Measurements from ENCODE around the gene TMEM132C. TPM values are rescaled to one million over a fixed set of nuclear protein-coding genes. Genes with fewer than 3 reads are reported as not detected.

Gene TMEM132C
- total RNA-seq, 6 experiments from 2014 or later: not detected

DNA sequence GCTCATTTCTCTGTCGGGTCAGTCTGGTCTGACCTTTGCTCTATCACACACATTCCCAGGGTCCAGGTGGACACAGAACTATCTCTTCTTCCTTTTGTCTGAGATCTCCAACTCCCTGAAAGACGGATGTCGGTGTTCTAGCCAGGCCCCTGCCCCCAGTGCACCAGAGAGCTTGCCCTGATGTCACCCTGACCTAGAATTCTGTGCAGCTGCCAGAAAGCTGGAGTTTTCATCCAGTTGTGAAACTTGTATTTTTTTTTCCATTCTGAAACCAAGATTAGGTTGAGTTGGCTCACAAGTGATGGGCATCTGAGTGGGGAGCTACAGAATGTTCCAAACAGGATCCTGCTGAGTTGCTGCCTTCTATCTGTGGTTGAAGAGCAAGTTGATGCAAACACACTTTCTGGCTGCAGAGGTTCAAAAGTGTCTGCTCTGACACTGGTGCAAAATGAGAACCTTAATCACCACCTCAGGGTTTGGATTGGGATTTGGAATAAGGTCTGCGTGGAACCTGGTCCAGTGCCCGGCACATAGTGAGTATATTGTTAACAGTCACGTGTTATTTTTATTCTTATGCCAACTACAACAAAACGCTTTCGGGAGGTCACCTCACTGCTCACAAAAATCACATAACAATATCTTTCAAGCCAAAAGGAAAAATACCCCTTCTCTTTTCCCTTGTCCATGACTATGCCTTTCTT, 345.3 kb downstream of the TMEM132C start:
- no peaks in the 10 kb centered on the region for H3K4me1 Mint-ChIP-seq (ENCODE audit: low read depth)
- H3K36me3 Mint-ChIP-seq (ENCODE audit: low read depth): peaks cover 3% of the 10 kb centered on the region
- TF ChIP-seq, protein P1, sequence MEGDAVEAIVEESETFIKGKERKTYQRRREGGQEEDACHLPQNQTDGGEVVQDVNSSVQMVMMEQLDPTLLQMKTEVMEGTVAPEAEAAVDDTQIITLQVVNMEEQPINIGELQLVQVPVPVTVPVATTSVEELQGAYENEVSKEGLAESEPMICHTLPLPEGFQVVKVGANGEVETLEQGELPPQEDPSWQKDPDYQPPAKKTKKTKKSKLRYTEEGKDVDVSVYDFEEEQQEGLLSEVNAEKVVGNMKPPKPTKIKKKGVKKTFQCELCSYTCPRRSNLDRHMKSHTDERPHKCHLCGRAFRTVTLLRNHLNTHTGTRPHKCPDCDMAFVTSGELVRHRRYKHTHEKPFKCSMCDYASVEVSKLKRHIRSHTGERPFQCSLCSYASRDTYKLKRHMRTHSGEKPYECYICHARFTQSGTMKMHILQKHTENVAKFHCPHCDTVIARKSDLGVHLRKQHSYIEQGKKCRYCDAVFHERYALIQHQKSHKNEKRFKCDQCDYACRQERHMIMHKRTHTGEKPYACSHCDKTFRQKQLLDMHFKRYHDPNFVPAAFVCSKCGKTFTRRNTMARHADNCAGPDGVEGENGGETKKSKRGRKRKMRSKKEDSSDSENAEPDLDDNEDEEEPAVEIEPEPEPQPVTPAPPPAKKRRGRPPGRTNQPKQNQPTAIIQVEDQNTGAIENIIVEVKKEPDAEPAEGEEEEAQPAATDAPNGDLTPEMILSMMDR (IDR thresholded peaks at IDR 0.05): no peak
- H3K27ac Mint-ChIP-seq: no peak overlapping the region
- no peaks in the 10 kb centered on the region for H3K27me3 Mint-ChIP-seq (ENCODE audit: insufficient read depth)
- DNase-seq: no peak
- peaks cover 69% of the 10 kb centered on the region for H3K9me3 Mint-ChIP-seq
- H3K4me3 Mint-ChIP-seq: no peak overlapping the region

DNA sequence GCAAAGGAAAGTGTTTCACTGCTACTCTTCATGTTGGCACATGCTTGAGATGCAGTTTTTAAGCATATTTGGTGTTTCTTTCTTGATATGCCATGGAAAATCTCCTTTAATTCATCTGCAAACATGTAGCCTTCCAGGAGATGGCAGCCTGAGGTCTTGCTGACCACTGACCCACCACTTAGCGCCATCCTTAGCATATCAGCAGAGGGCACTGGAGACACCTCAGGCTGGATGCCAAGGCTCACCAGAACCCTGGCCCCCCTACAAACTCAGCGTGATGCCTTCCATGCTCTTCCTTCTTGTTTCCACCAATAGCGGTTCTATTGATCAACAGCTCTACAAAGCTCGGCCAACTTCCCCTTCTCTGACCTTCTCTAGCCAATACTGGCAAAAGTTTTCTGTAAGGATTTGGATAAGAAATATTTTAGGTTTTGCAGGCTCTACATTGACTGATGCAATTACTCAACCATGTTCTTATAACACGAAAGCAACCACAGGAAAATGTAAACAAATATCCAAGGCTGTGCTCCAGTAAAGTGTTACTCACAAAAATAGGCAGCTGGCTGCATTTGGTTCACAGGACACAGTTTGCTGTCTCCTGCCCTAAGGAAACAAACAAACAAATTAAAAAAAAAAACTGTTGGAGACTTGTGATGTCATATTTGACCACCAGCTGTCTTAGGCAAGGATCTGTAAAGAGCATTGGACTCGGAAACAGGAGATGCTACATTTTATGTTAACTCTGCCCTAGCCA, 347.0 kb downstream of the TMEM132C start:
- Mint-ChIP-seq H3K27me3 (ENCODE audit: insufficient read depth) (no peaks in the 10 kb centered on the region), H3K9me3 (peaks cover 70% of the 10 kb centered on the region), H3K27ac (no peak overlapping the region), H3K36me3 (ENCODE audit: low read depth) (peaks cover 7% of the 10 kb centered on the region), H3K4me1 (ENCODE audit: low read depth) (no peaks in the 10 kb centered on the region), H3K4me3 (no peak overlapping the region)
- no peak for DNase-seq
- TF ChIP-seq, protein P1 (IDR thresholded peaks at IDR 0.05): no peak

GRCh38 chr12:128617304-128617833, 350.4 kb downstream of the TMEM132C start:
- Mint-ChIP-seq H3K4me1 (ENCODE audit: low read depth) (no peaks in the 10 kb centered on the region), H3K4me3 (no peak overlapping the region), H3K27ac (no peak overlapping the region), H3K9me3 (peaks cover 66% of the 10 kb centered on the region), H3K36me3 (ENCODE audit: low read depth) (peaks cover 7% of the 10 kb centered on the region), H3K27me3 (ENCODE audit: insufficient read depth) (no peaks in the 10 kb centered on the region)
- TF ChIP-seq, protein P1 (IDR thresholded peaks at IDR 0.05): no peak
- DNase-seq: no peak

GRCh38 chr12:128619263-128619662, 352.3 kb downstream of the TMEM132C start:
- no peak overlapping the region for H3K27ac Mint-ChIP-seq

DNA sequence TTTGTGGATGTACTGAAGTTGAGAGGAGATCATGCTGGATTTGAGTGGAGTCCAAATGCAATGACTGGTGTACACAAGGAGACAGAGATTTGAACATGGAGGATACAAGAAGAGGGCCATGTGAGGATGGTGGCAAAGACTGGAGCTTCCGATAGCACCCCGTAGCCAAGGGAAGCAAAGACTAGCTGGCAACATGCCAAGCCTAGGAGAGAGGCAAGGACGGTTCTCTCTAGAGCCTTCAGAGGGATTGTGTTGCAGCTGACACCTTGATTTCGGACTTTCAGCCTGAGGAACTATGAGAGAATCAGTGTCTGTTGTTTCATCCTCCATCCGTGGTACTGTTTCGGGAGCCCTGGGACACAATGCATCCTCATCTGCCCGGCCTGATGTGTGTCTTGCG, 354.3 kb downstream of the TMEM132C start:
- no peaks in the 10 kb centered on the region; the same call in 1 of the 2 replicates for H3K27me3 Mint-ChIP-seq (ENCODE audit: insufficient read depth)
- peaks cover 59% of the 10 kb centered on the region for H3K9me3 Mint-ChIP-seq
- no peak overlapping the region for H3K4me3 Mint-ChIP-seq
- DNase-seq: no peak
- no peak overlapping the region for H3K27ac Mint-ChIP-seq
- TF ChIP-seq, protein P1 (IDR thresholded peaks at IDR 0.05): no peak
- no peaks in the 10 kb centered on the region for H3K4me1 Mint-ChIP-seq (ENCODE audit: low read depth)
- peaks cover 7% of the 10 kb centered on the region for H3K36me3 Mint-ChIP-seq (ENCODE audit: low read depth)

More at GRCh38 chr12:128619263-128619662, 352.3 kb downstream of the TMEM132C start:
- H3K27me3 Mint-ChIP-seq (ENCODE audit: insufficient read depth): no peaks in the 10 kb centered on the region
- DNase-seq: no peak
- H3K4me1 Mint-ChIP-seq (ENCODE audit: low read depth): no peaks in the 10 kb centered on the region
- peaks cover 7% of the 10 kb centered on the region for H3K36me3 Mint-ChIP-seq (ENCODE audit: low read depth)
- peaks cover 59% of the 10 kb centered on the region for H3K9me3 Mint-ChIP-seq
- TF ChIP-seq, protein P1 (IDR thresholded peaks at IDR 0.05): no peak
- H3K4me3 Mint-ChIP-seq: no peak overlapping the region

Data from HFFc6 (cell line).